Posterior cingulate gyrus (tissue), 11 donors: Measurements from ENCODE around the gene OGFOD3.
A peak's percentile ranks its signal among the peaks of the same experiment; 100 is the strongest.
"Not testable (repeated sequence)": the region's sequence is repeated elsewhere in the genome, so short reads cannot be mapped to it uniquely, and the experiment has no call there.

Source experiments
- DNase-seq, 10 donors: peaks; one replicate each; pipeline versions ENCODE4 v3.0.0 to v3.0.0-alpha.2; 2020 to 2021; ENCODE audit warnings: mixed read lengths in 3 of 10
- intact Hi-C: fragments of 100-400 bp; cut with DNase I; formaldehyde crosslinking; loops from one replicate; pipeline ENCODE4 v1.15.1; 2023

Gene OGFOD3, protein sequence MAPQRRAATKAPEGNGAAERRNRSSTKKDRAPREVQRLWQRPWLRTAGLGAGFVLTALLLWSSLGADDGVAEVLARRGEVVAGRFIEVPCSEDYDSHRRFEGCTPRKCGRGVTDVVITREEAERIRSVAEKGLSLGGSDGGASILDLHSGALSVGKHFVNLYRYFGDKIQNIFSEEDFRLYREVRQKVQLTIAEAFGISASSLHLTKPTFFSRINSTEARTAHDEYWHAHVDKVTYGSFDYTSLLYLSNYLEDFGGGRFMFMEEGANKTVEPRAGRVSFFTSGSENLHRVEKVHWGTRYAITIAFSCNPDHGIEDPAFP

DNA sequence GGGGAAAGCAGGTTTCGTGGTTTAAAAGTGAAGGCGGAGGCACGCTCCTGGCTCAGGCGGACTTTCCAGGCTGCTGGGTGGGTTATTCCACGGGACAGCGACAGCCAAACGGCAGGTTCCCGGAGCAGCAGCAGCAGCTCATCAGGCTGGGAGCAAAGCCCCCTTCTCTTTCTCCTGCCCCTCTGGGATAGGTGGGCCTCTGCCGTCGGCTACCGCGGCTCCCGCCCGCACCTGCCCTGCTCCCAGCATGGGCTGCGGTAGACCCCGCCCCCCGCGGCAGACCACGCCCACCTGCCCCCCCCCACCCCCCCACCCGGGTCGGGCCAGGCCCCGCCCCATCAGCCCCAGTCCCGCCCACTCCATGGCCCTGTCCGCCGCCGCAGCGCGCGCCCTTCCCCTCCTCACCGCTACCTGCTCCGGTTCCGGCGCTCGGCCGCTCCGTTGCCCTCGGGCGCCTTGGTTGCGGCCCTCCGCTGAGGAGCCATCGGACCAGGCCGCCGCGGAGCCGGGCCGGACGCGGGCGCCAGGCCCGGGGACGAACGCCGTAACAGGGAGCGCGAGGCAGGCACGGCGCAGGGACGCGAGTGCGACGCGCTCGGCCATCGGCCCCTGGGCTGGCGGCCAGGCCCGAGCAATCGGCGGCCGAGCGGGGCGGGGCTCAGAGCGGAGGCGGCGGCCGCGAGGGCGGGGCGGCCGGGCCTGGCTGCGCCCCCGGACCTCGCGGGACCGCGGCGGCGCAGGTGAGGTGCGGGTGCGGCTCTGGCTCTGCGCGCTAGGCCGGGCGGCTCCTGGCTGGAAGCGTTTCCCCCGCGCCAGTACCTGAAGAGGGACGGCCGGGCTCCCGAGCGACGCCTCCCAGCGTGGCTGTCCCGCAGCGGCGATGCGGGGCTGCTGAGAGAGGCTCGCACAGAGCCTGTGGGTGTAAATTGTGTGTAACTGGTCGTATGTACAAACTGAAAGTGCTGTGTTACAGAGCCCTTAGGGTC is at the start of gene OGFOD3, which contains the start of gene HEXD:
Gene OGFOD3, minus strand, starts transcription at position 586 of the 986 bp plus-strand sequence. Its CDS starts 101 bp downstream, at position 485.
Gene HEXD, plus strand, starts transcription at position 347 of the 986 bp plus-strand sequence. CDS start 1,453 bp downstream, outside the sequence.
- intact Hi-C loops = loop anchor here (10.0 kb wide), 1 partner anchor 173 kb away; no protein-coding TSS in a partner anchor

DNA sequence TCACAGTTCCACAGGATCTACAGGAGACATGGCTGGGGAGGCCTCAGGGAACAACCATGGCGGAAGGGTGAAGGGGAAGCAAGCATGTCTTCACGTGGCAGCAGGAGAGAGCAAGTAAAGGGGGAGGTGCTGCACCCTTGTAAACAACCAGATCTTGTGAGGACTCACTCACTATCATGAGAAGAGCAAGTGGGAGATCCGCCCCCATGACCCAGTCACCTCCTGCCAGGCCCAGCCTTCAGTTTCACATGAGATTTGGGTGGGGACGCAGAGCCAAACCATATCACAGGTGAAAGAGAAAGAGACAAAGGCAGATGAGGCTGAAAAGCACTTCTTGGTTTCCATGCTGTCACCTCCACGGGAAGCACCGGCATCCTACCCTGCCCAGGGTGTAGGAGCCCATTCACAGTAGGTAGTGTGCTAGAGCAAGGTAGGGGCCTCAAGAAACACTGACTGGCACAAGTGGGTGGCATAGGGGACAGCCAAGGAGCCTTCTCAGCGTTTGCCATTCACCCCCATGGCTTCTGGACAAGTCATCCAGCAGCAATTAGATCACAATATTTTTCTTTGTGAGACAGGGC is 46.7 kb upstream of the OGFOD3 start:
- intact Hi-C loops = no loop called here
- peak in 1 of 10 donors; percentile 12 for DNase-seq

More for the DNA sequence above, at the start of gene OGFOD3, which contains the start of gene HEXD:
- DNase-seq = peak; percentile 59 to 97 (median 74)

DNA sequence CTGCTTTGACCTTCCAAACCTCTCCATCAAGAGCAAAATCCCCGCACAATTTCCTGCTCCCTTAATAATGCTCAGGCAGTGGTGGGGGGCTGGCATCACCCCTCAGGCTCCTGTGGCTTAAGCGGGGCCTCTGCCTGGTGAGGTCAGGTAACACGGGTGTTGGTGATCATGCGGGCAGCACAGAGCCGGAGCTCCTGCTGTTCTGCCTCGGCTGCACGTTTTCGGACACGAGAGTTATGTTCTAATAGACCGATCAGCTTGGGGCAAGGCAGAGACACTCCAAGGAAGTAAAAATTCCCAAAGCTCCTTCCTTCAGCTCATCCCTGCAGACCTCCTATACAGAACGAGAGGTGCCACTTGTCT is 46.2 kb upstream of the OGFOD3 start:
- DNase-seq = peak in 1 of 10 donors; percentile 59
- intact Hi-C loops = no loop called here

- peak in 1 of 10 donors; percentile 39 for DNase-seq
- intact Hi-C loops = no loop called here
These were observed 45.7 kb upstream of the OGFOD3 start for GRCh38 chr17:82463925-82464566.

GRCh38 chr17:82463391-82463790 is 45.0 kb upstream of the OGFOD3 start:
- DNase-seq = peak in 1 of 10 donors; percentile 53
- intact Hi-C loops = no loop called here

DNA sequence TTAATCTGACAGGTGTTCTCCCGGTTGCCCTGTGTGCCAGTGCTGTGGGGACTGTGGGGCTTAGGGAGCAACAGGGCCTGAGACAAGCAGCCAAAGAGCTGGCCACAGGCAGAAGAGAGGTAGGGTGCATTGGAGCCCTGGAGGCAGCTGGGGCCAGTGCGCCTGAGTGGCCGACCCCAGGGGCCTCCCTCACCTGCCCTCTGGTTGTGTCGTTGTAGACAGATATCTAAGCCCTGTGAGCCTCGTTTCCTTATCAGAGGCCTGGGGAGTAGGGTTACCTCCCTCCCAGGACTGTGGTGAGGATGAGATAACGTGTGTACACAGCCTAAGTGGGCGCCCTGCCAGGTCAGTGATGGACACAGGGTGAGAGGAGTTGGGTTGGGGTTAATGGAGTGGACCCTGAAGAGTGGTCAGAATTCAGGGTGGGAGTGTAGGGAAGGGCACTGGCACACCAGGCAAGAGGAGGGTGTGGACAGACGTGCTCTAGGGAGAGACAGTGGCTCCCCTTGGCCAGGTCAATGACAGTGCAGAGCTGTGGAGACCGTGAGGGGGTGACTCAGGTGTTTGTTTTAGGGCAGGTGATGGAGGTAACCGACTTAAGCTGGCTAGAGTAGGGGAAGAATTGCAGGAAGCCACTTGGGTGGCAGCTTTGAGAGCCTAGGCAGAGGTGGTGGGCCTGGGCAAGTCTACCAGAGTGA is 43.6 kb upstream of the OGFOD3 start:
- intact Hi-C loops = no loop called here
- peak in 1 of 10 donors; percentile 67 for DNase-seq

GRCh38 chr17:82459936-82460335 is 41.5 kb upstream of the OGFOD3 start:
- DNase-seq = peak in 1 of 10 donors; percentile 41
- intact Hi-C loops = loop anchor here (5.0 kb wide), 1 partner anchor 37 kb away; no protein-coding TSS in a partner anchor

DNA sequence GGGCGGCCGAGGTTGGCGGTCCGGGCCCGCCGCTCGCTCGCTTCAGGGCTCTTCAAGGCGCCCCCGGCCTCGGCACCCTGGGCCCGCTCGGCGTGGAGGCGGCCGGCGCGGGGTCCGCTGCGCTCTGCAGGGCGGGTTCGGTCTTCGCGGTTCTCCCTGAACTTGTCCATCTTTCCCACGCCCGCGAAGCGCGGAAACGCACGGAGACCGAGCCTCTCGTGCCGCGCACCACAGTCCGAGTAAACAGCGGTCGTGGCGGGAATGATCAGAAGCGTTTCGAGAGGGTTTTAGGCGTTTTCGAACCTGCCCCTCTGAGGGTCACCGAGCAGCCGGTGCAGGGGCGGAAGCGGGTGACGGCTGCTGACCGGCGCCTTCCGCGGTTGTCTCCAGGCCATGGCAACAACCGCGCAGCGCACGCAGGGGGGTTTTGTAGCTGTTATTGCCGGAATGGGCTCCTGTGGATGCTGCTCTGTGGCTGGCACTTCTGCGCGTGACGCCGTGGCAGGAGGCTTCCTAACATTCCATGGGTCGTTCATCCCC is 40.6 kb upstream of the OGFOD3 start:
- intact Hi-C loops = loop anchor here (5.0 kb wide), 1 partner anchor 38 kb away; no protein-coding TSS in a partner anchor
- peak in 3 of 10 donors; percentile 15 to 89 (median 83) for DNase-seq

GRCh38 chr17:82458179-82458884 is 39.9 kb upstream of the OGFOD3 start, which contains the start of gene NARF:
TSS of gene NARF (plus strand) at chr17:82458741. CDS start at chr17:82458804, 63 bp downstream.
- peak; percentile 95 to 100 (median 99) for DNase-seq
- intact Hi-C loops = loop anchor here (5.0 kb wide), 1 partner anchor 39 kb away; no protein-coding TSS in a partner anchor

DNA sequence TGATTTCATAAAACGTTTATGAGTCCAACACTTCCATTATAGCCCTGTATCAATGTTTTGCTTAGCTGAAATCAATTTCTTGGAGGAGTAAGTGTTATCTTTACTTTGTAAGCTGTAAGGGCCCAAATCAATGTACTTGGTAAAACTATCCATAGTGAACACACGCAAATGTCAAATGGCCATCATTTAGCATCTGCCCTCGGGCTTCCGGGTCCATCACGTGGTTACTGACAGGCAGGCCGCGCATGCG is 39.5 kb upstream of the OGFOD3 start:
- peak in 4 of 10 donors; percentile 84 to 99 (median 90) for DNase-seq
- intact Hi-C loops = loop anchor here (5.0 kb wide), 1 partner anchor 39 kb away; no protein-coding TSS in a partner anchor

GRCh38 chr17:82457073-82457928 is 38.9 kb upstream of the OGFOD3 start:
- DNase-seq = peak in 1 of 10 donors; percentile 36
- intact Hi-C loops = loop anchor here (5.0 kb wide), 1 partner anchor 40 kb away; no protein-coding TSS in a partner anchor

DNA sequence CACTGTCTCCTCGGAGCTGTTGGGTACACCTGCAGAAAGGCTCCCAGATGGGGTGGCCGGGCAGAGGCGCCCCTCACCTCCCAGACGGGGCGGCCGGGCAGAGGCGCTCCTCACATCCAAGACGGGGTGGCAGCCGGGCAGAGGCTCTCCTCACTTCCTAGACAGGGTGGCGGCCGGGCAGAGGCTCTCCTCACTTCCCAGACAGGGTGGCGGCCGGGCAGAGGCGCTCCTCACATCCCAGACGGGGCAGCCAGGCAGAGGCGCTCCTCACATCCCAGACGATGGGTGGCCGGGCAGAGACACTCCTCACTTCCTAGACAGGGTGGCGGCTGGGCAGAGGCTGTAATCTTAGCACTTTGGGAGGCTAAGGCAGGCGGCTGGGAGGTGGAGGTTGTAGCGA is 35.3 kb upstream of the OGFOD3 start:
- DNase-seq = peak in 2 of 10 donors; percentile 27 to 71
- intact Hi-C loops = not testable (repeated sequence)

DNA sequence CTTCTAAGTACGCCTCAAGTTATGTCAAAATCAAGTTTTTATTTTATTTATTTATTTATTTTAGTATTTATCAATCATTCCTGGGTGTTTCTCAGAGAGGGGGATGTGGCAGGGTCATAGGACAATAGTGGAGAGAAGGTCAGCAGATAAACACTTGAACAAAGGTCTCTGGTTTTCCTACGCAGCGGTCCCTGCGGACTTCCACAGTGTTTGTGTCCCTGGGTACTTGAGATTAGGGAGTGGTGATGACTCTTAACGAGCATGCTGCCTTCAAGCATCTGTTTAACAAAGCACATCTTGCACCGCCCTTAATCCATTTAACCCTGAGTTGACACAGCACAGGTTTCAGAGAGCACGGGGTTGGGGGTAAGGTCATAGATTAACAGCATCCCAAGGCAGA is 34.8 kb upstream of the OGFOD3 start:
- intact Hi-C loops, DNase-seq: not testable (repeated sequence)

DNA sequence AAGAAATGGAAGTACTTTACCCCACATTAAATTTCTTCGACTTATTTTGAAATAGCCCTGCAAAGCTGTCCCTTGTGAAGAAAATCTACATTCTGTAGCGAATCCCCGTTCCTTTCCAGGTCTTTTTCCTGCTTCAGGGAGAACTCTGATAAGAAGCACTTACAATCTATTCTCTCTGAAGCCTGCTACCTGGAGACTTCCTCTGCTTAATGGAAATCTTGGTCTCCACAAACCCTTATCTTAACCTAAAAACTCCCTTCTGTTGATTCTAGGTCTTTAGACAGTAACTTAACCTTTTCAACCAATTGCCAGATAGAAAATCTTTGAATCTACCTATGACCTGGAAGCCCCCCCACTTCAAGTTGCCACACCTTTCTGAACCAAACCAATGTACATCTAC is 33.8 kb upstream of the OGFOD3 start:
- intact Hi-C loops = no loop called here
- DNase-seq = no peak

DNA sequence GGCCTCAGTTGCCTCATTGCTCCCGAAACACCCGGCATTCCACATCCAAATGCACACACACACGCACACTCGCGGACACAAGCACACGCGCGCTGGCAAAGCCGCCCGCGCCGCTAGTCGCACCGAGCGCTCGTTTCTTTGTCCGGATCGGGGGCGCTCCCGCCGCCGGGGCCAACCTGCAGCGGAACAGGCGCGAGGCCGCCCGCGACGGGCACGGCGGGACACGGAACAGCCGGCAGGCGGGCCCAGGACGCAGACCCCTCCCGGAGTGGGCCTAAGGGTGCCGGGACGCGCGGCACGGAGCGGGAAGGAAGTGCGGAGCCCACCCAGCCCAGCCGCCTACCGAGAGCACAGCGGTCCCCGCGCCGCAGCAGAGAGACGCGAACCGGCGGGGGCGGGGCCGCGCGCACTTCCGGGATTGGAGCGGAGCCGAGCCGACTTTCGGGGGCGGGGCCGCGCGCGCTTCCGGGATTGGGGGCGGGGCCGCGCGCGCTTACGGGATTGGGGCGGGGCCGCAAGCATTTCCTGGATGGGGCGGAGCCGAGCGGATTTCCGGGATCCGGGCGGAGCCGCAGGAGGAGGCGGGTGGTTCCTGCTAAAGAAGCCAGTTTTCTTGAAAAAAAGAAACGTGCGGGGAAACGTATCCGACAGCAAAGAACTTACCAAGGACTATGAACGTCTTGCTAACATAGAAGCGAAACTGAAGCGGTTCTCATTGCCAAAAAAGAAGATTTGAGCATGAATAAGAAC is 32.1 kb upstream of the OGFOD3 start, which contains the start of gene CYBC1:
Gene CYBC1, minus strand, starts transcription at position 396 of the 750 bp plus-strand sequence. CDS start 1,498 bp downstream, outside the sequence.
- peak; percentile 83 to 98 (median 89) for DNase-seq
- intact Hi-C loops = no loop called here

- peak in 2 of 10 donors; percentile 61 to 79 for DNase-seq
- intact Hi-C loops = no loop called here
These were observed 31.5 kb upstream of the OGFOD3 start for GRCh38 chr17:82449883-82450356.
